ENCODE results near the gene LONRF2. TPM values are rescaled to one million over a fixed set of nuclear protein-coding genes. Genes with fewer than 3 reads are reported as not detected.
A peak's percentile ranks its signal among the peaks of the same experiment; 100 is the strongest.

Gene LONRF2
- total RNA-seq, 1 experiment from 2014 or later = 2.7 TPM

DNA sequence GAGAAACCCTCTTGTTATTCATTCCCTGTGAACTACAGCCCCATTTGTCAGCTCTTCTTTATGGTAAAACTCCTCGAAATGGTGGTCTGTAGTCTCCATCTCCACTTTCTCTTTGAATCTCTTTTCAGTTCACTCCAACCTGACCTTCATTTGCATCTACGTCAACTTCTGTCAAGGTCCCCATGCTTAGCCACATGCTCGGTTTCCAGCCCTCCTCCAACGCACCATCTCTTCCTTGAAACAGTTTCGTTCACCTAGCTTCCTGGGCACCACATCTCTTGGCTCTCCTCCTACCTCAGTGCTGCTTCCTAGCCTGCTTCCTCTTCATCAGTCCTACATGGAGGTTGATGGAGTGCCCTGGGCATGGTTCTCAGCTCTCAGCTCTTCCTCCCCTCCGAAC lies 98.8 kb downstream of the LONRF2 start:
- Histone ChIP-seq H4K5ac (ENCODE audit: insufficient read length, low read depth, low read length) (peak overlapping the region; percentile 36), H2BK120ac (ENCODE audit: low read depth, low read length, poor library complexity, severe bottlenecking) (no peak overlapping the region), H2AK5ac (ENCODE audit: insufficient read length, low read length) (no peak overlapping the region), H3K79me2 (ENCODE audit: insufficient read depth, low read length) (no peaks in the 10 kb centered on the region), H3T11ph (ENCODE audit: low read length) (no peak overlapping the region), H2AFZ (ENCODE audit: low read length) (no peak overlapping the region), H3K14ac (ENCODE audit: insufficient read depth, low read length) (peak overlapping the region; percentile 28; the same call in 1 of the 2 replicates), H2BK12ac (ENCODE audit: insufficient read length, low read depth, low read length) (no peak overlapping the region), H2BK15ac (ENCODE audit: low read depth, low read length) (no peak overlapping the region), H4K8ac (replicated peaks; ENCODE audit: insufficient read length, low read depth, low read length) (no peak overlapping the region), H3K4me1 (ENCODE audit: insufficient read depth, low read length) (no peaks in the 10 kb centered on the region), H3K9me3 (ENCODE audit: control insufficient read depth, low read depth, low read length) (no peaks in the 10 kb centered on the region), H3K27me3 (ENCODE audit: insufficient read depth, low read length) (no peaks in the 10 kb centered on the region), H4K91ac (ENCODE audit: insufficient read length, low read depth, low read length) (no peak overlapping the region), H3K4me2 (ENCODE audit: insufficient read depth, insufficient read length, low read length) (no peak overlapping the region), H3K79me1 (ENCODE audit: insufficient read depth, low read depth, low read length, poor library complexity, severe bottlenecking) (no peaks in the 10 kb centered on the region), H3K9ac (ENCODE audit: extremely low read depth, insufficient read length, low read length) (no peak overlapping the region), H3K27ac (ENCODE audit: insufficient read length, low read depth, low read length) (no peak overlapping the region), H3K56ac (ENCODE audit: insufficient read length, low read depth, low read length) (no peak overlapping the region), H2BK5ac (ENCODE audit: insufficient read length, low read length) (no peak overlapping the region), H3K23me2 (ENCODE audit: insufficient read length, low read depth, low read length, poor library complexity, severe bottlenecking) (no peaks in the 10 kb centered on the region), H3K4ac (ENCODE audit: low read depth, low read length) (no peak overlapping the region), H4K20me1 (ENCODE audit: control insufficient read depth, insufficient read depth, insufficient read length) (no peaks in the 10 kb centered on the region), H3K23ac (ENCODE audit: insufficient read length, low read depth, low read length) (peak overlapping the region; percentile 36), H2BK20ac (ENCODE audit: low read depth, low read length, poor library complexity, severe bottlenecking) (no peak overlapping the region), H3K18ac (ENCODE audit: insufficient read length, low read depth, low read length) (no peak overlapping the region)
- H3K9me3 Mint-ChIP-seq = no peaks in the 10 kb centered on the region; a peak in 1 of 5 replicates
- H3K4me3 Mint-ChIP-seq = no peak overlapping the region
- TF ChIP-seq, protein P1, sequence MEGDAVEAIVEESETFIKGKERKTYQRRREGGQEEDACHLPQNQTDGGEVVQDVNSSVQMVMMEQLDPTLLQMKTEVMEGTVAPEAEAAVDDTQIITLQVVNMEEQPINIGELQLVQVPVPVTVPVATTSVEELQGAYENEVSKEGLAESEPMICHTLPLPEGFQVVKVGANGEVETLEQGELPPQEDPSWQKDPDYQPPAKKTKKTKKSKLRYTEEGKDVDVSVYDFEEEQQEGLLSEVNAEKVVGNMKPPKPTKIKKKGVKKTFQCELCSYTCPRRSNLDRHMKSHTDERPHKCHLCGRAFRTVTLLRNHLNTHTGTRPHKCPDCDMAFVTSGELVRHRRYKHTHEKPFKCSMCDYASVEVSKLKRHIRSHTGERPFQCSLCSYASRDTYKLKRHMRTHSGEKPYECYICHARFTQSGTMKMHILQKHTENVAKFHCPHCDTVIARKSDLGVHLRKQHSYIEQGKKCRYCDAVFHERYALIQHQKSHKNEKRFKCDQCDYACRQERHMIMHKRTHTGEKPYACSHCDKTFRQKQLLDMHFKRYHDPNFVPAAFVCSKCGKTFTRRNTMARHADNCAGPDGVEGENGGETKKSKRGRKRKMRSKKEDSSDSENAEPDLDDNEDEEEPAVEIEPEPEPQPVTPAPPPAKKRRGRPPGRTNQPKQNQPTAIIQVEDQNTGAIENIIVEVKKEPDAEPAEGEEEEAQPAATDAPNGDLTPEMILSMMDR (conservative IDR thresholded peaks at IDR 0.05) = no peak
- H3K27me3 Mint-ChIP-seq (ENCODE audit: low read depth) = peaks cover 40% of the 10 kb centered on the region
- no peak for DNase-seq
- no peaks in the 10 kb centered on the region; a peak in 1 of 7 replicates for H3K36me3 Mint-ChIP-seq (ENCODE audit: insufficient read depth in 1 of 3, low read depth in 3 of 3)
- H3K4me1 Mint-ChIP-seq = no peaks in the 10 kb centered on the region
- no CpG with 5 or more reads among the region's 6 CpGs for WGBS (ENCODE audit: extremely low coverage, insufficient read length, low lambda C conversion rate)
- H3K27ac Mint-ChIP-seq = no peak overlapping the region

Other genes with a start within 250 kb of the LONRF2 start
- 0.15 and 0.22 TPM in 2 replicates for gene AFF3, start 179.9 kb downstream of the LONRF2 start, total RNA-seq (2021)
- 29.7 and 29.8 TPM in 2 replicates for gene CHST10, start 95.2 kb upstream of the LONRF2 start, total RNA-seq (2021)
- gene NMS, start 148.0 kb upstream of the LONRF2 start, total RNA-seq (2021) = not detected in 2 replicates
- gene PDCL3, start 240.5 kb upstream of the LONRF2 start, total RNA-seq (2021) = 39.4 and 43.3 TPM in 2 replicates

All from H9 (cell line).